Muscle of leg (tissue), 11 donors: ENCODE measurements around the gene PLCB1. TPM values are rescaled to one million over a fixed set of nuclear protein-coding genes. Genes with fewer than 3 reads are reported as not detected.

ENCODE experiments used
- DNase-seq: peaks from one replicate; pipeline ENCODE4 v3.0.0; 2013
- H3K27ac ChIP-seq: one replicate; pipeline ENCODE4 v1.5.1; 2013; ENCODE audit warnings: mild to moderate bottlenecking, low read length, control low read depth
- H3K27me3 ChIP-seq: one replicate; pipeline ENCODE4 v1.6.1; 2013; ENCODE audit warnings: low read length; ENCODE audit not compliant: control insufficient read depth, insufficient read depth
- H3K36me3 ChIP-seq: one replicate; pipeline ENCODE4 v1.6.1; 2013; ENCODE audit warnings: low read length; ENCODE audit not compliant: control insufficient read depth, insufficient read depth
- H3K4me1 ChIP-seq: one replicate; pipeline ENCODE4 v1.6.1; 2013; ENCODE audit warnings: low read length; ENCODE audit not compliant: control insufficient read depth, insufficient read depth
- H3K4me3 ChIP-seq: one replicate; pipeline ENCODE4 v1.5.1; 2013; ENCODE audit warnings: low read length, control low read depth
- H3K9me3 ChIP-seq: replicated peaks from 2 replicates; pipeline ENCODE4 v1.6.1; 2013; ENCODE audit warnings: low read depth, low read length; ENCODE audit not compliant: control insufficient read depth
- WGBS: methylation state at CpG from one replicate; pipeline ENCODE4 v1.1.5; 2013; ENCODE audit warnings: missing lambda C conversion rate; ENCODE audit not compliant: insufficient coverage; 5-methylcytosine and 5-hydroxymethylcytosine counted together
- polyA plus RNA-seq, 8 donors: library from polyadenylated mRNA; unstranded; fragments of 120-200 nt; gene quantifications; one replicate each; pipeline versions ENCODE4 v1.2.1 to v1.2.3, GENCODE V29; 2013; ENCODE audit warnings: inconsistent platforms in 1 of 8, low replicate concordance in 1 of 8; ENCODE audit not compliant: insufficient read length in 8 of 8, insufficient read depth in 1 of 8
- total RNA-seq: library from RNA; stranded (reverse); fragments of 120-200 nt; gene quantifications from one replicate; pipeline ENCODE4 v1.2.4, GENCODE V29; 2013

Gene PLCB1
- total and polyA plus RNA-seq, 9 donors: 6.8 to 14.3 (median 9.0) TPM

- Histone ChIP-seq H3K4me1 (peaks cover 4% of the 10 kb centered on the region), H3K9me3 (no peaks in the 10 kb centered on the region), H3K27me3 (no peaks in the 10 kb centered on the region), H3K36me3 (no peaks in the 10 kb centered on the region), H3K27ac (no peak overlapping the region), H3K4me3 (no peak overlapping the region)
- no peak for DNase-seq
Measured at GRCh38 chr20:8115436-8115835, 16.6 kb upstream of the PLCB1 start.

- Histone ChIP-seq H3K36me3 (no peaks in the 10 kb centered on the region), H3K27me3 (no peaks in the 10 kb centered on the region), H3K9me3 (no peaks in the 10 kb centered on the region), H3K4me1 (peaks cover 4% of the 10 kb centered on the region), H3K4me3 (no peak overlapping the region), H3K27ac (no peak overlapping the region)
- DNase-seq: peak; percentile 88
- WGBS: 56% methylated on average over 2 of the region's 5 CpGs
Measured at GRCh38 chr20:8116067-8116811, 15.8 kb upstream of the PLCB1 start.

- Histone ChIP-seq H3K27ac (no peak overlapping the region), H3K36me3 (no peaks in the 10 kb centered on the region), H3K4me1 (peaks cover 4% of the 10 kb centered on the region), H3K27me3 (no peaks in the 10 kb centered on the region), H3K9me3 (no peaks in the 10 kb centered on the region), H3K4me3 (no peak overlapping the region)
- DNase-seq: no peak
- WGBS: 60% methylated on average over 1 of the region's 3 CpGs
Measured at GRCh38 chr20:8117636-8118035, 14.4 kb upstream of the PLCB1 start.

GRCh38 chr20:8118039-8118438 lies 14.0 kb upstream of the PLCB1 start:
- H3K27me3 ChIP-seq: no peaks in the 10 kb centered on the region
- peak; percentile 43 for DNase-seq
- WGBS: no CpG with 5 or more reads among the region's 1 CpG

GRCh38 chr20:8118760-8119159 lies 13.3 kb upstream of the PLCB1 start:
- no peak overlapping the region for H3K27ac ChIP-seq
- no peaks in the 10 kb centered on the region for H3K36me3 ChIP-seq
- WGBS: no CpG with 5 or more reads among the region's 1 CpG
- no peak for DNase-seq
- peaks cover 4% of the 10 kb centered on the region for H3K4me1 ChIP-seq
- H3K27me3 ChIP-seq: no peaks in the 10 kb centered on the region
- no peak overlapping the region for H3K4me3 ChIP-seq
- H3K9me3 ChIP-seq: no peaks in the 10 kb centered on the region

More at GRCh38 chr20:8118039-8118438, 14.0 kb upstream of the PLCB1 start:
- Histone ChIP-seq H3K4me1 (peaks cover 4% of the 10 kb centered on the region), H3K27ac (no peak overlapping the region), H3K36me3 (no peaks in the 10 kb centered on the region), H3K9me3 (no peaks in the 10 kb centered on the region), H3K4me3 (no peak overlapping the region)

GRCh38 chr20:8121666-8122065 lies 10.4 kb upstream of the PLCB1 start:
- Histone ChIP-seq H3K36me3 (no peaks in the 10 kb centered on the region), H3K27ac (no peak overlapping the region), H3K4me1 (peaks cover 4% of the 10 kb centered on the region), H3K9me3 (no peaks in the 10 kb centered on the region), H3K4me3 (no peak overlapping the region), H3K27me3 (no peaks in the 10 kb centered on the region)
- no CpG with 5 or more reads among the region's 1 CpG for WGBS
- no peak for DNase-seq

- Histone ChIP-seq H3K4me3 (no peak overlapping the region), H3K27me3 (peaks cover 2% of the 10 kb centered on the region), H3K4me1 (no peaks in the 10 kb centered on the region), H3K36me3 (no peaks in the 10 kb centered on the region), H3K9me3 (no peaks in the 10 kb centered on the region), H3K27ac (no peak overlapping the region)
- DNase-seq: no peak
Measured at GRCh38 chr20:8124639-8125038, 7.4 kb upstream of the PLCB1 start.

- WGBS: no CpG with 5 or more reads among the region's 4 CpGs
- Histone ChIP-seq H3K4me1 (no peaks in the 10 kb centered on the region), H3K9me3 (no peaks in the 10 kb centered on the region), H3K27ac (no peak overlapping the region), H3K27me3 (peaks cover 6% of the 10 kb centered on the region), H3K36me3 (no peaks in the 10 kb centered on the region), H3K4me3 (no peak overlapping the region)
- no peak for DNase-seq
Measured at GRCh38 chr20:8126181-8126580, 5.9 kb upstream of the PLCB1 start.

- WGBS: no CpG with 5 or more reads among the region's 1 CpG
- Histone ChIP-seq H3K36me3 (no peaks in the 10 kb centered on the region), H3K27me3 (peaks cover 12% of the 10 kb centered on the region), H3K4me1 (no peaks in the 10 kb centered on the region), H3K9me3 (no peaks in the 10 kb centered on the region), H3K27ac (no peak overlapping the region), H3K4me3 (no peak overlapping the region)
- no peak for DNase-seq
Measured at GRCh38 chr20:8126841-8127378, 5.2 kb upstream of the PLCB1 start.

GRCh38 chr20:8127553-8128255 lies 4.4 kb upstream of the PLCB1 start:
- H3K4me3 ChIP-seq: no peak overlapping the region
- peaks cover 14% of the 10 kb centered on the region for H3K27me3 ChIP-seq
- H3K9me3 ChIP-seq: no peaks in the 10 kb centered on the region
- no peak for DNase-seq
- no peak overlapping the region for H3K27ac ChIP-seq
- H3K36me3 ChIP-seq: no peaks in the 10 kb centered on the region
- no peaks in the 10 kb centered on the region for H3K4me1 ChIP-seq
- WGBS: no CpG with 5 or more reads among the region's 6 CpGs
